HepG2 (cell line): ENCODE data around the gene LIN7A. TPM values are rescaled to one million over a fixed set of nuclear protein-coding genes. Genes with fewer than 3 reads are reported as not detected.

Experiments
- GLI4 ChIP-seq: sonication (generic); formaldehyde crosslinking; IDR thresholded peaks from 2 replicates; pipeline ENCODE4 v1.5.1; 2020; ENCODE audit warnings: missing genetic modification reagents, mild to moderate bottlenecking, moderate library complexity, borderline replicate concordance
- KAT7 ChIP-seq: IDR thresholded peaks from 2 replicates; pipeline ENCODE4 v1.6.1; 2018; ENCODE audit warnings: borderline replicate concordance, missing compliant biosample characterization
- KIAA2018 ChIP-seq: sonication (generic); formaldehyde crosslinking; IDR thresholded peaks from 2 replicates; pipeline ENCODE4 v1.5.0; 2020; ENCODE audit warnings: mild to moderate bottlenecking, missing genetic modification reagents, borderline replicate concordance
- TAF15 ChIP-seq: fragments of 200-400 bp; formaldehyde crosslinking; IDR thresholded peaks from one replicate; pipeline ENCODE4 v1.6.1; 2018; ENCODE audit warnings: mild to moderate bottlenecking, low read depth, low read length; ENCODE audit not compliant: poor library complexity, severe bottlenecking
- ZFP91 ChIP-seq: sonication (generic); formaldehyde crosslinking; IDR thresholded peaks from 2 replicates; pipeline ENCODE4 v1.9.0; 2022; ENCODE audit warnings: missing genetic modification reagents, mild to moderate bottlenecking, borderline replicate concordance
- ZNF407 ChIP-seq: sonication (generic); formaldehyde crosslinking; IDR thresholded peaks from one replicate; pipeline ENCODE4 v1.5.1; 2020; ENCODE audit warnings: mild to moderate bottlenecking, missing genetic modification reagents; ENCODE audit errors: not compliant biosample characterization
- ZNF549 ChIP-seq: sonication (generic); formaldehyde crosslinking; IDR thresholded peaks from 2 replicates; pipeline ENCODE4 v1.5.0; 2020; ENCODE audit warnings: missing genetic modification reagents
- ZNF761 ChIP-seq: sonication (generic); formaldehyde crosslinking; conservative IDR thresholded peaks from 2 replicates; pipeline ENCODE4 v1.4.0; 2020; ENCODE audit warnings: mild to moderate bottlenecking, missing genetic modification reagents
- polyA plus RNA-seq, 8 experiments: library from polyadenylated mRNA; depleted of rRNA in 3 of 8; stranded (reverse) in 7 of 8; unstranded in 1 of 8; fragments of >200 nt; fragmentation: Illumina TruSeq in 4 of 8; extraction: Trizol in 4 of 8; gene quantifications; 2 replicates each; pipeline versions ENCODE4 v1.2.1 to v1.2.3, GENCODE V29; 2011 to 2016; ENCODE audit warnings: low read depth in 4 of 8, missing spikeins in 1 of 8, mixed read lengths in 1 of 8; ENCODE audit not compliant: insufficient read depth in 1 of 8
- total RNA-seq, 5 experiments: library from RNA; depleted of rRNA; stranded (reverse); fragments of >200 nt; fragmentation: Illumina TruSeq; extraction: Trizol; gene quantifications; 2 replicates each; pipeline ENCODE4 v1.2.3, GENCODE V29; 2016; ENCODE audit warnings: low read depth in 1 of 5

LIN7A gene
- total and polyA plus RNA-seq, 2 of the 13 experiments (the other 11 are each of a cell fraction or from before 2014, with no cell fraction given) = 18.5 to 19.2 TPM

- TF ChIP-seq ZFP91 = no peak
- TF ChIP-seq ZNF761 (CRISPR knock-in tag) = 0 out of 2 replicates have a peak, but pooled peaks have one; percentile 54
- TF ChIP-seq KIAA2018 (CRISPR knock-in tag) = no peak
- TF ChIP-seq ZNF549 (CRISPR knock-in tag) = no peak
- no peak for TF ChIP-seq GLI4 (CRISPR knock-in tag)
- no peak for TF ChIP-seq KAT7 (CRISPR knock-in tag)
- no peak for TF ChIP-seq TAF15
- no peak for TF ChIP-seq ZNF407 (CRISPR knock-in tag)
These were observed 159.7 kb downstream of the LIN7A start (continued) for GRCh38 chr12:80778005-80778541.
